Lung (tissue), 12 donors: ENCODE results near the gene IGHMBP2. TPM values are rescaled to one million over a fixed set of nuclear protein-coding genes. Genes with fewer than 3 reads are reported as not detected.

Source experiments
- ATAC-seq: fragments of 200-7000 bp; cut with Tn5 transposase; one replicate; pipeline ENCODE4 v1.9.1; 2020; ENCODE audit warnings: moderate number of reproducible peaks; ENCODE audit not compliant: insufficient read depth, low FRiP score
- DNase-seq, 3 donors: peaks; one replicate each; pipeline ENCODE4 v3.0.0-alpha.2; 2013 to 2017
- H3K27ac ChIP-seq, 2 donors: one replicate each; pipeline ENCODE4 v1.5.1; 2013; ENCODE audit warnings: mild to moderate bottlenecking in 2 of 2, moderate library complexity in 2 of 2, control low read depth in 1 of 2, inconsistent platforms in 1 of 2, low read depth in 1 of 2, low read length in 1 of 2
- H3K27me3 ChIP-seq, 3 donors: one replicate each; pipeline ENCODE4 v1.5.1; 2013; ENCODE audit warnings: low read length in 2 of 3; ENCODE audit not compliant: control insufficient read depth in 3 of 3, insufficient read depth in 3 of 3
- H3K36me3 ChIP-seq, 4 donors: one replicate each; pipeline ENCODE4 v1.5.1; 2013; ENCODE audit warnings: low read length in 4 of 4, mild to moderate bottlenecking in 1 of 4, moderate library complexity in 1 of 4; ENCODE audit not compliant: control insufficient read depth in 4 of 4, insufficient read depth in 4 of 4
- H3K4me1 ChIP-seq, 5 donors: one replicate each; pipeline ENCODE4 v1.5.1; 2013; ENCODE audit warnings: low read length in 5 of 5, mild to moderate bottlenecking in 2 of 5, moderate library complexity in 1 of 5; ENCODE audit not compliant: control insufficient read depth in 5 of 5, insufficient read depth in 5 of 5
- H3K4me3 ChIP-seq: one replicate; pipeline ENCODE4 v1.5.1; 2013; ENCODE audit warnings: mild to moderate bottlenecking, control low read depth, moderate library complexity
- H3K9ac ChIP-seq, 2 donors: one replicate each; pipeline ENCODE4 v1.5.1; 2013; ENCODE audit warnings: low read length in 2 of 2, control low read depth in 1 of 2; ENCODE audit not compliant: insufficient read depth in 1 of 2
- H3K9me3 ChIP-seq, 4 donors: one replicate each; pipeline ENCODE4 v1.5.1; 2013; ENCODE audit warnings: low read length in 3 of 4, mild to moderate bottlenecking in 1 of 4, moderate library complexity in 1 of 4; ENCODE audit not compliant: control insufficient read depth in 4 of 4, insufficient read depth in 3 of 4
- WGBS, 2 donors: extraction: QIAGEN DNeasy Blood & Tissue Kit; methylation state at CpG; one replicate each; pipeline ENCODE4 v1.1.7; 2013; 5-methylcytosine and 5-hydroxymethylcytosine counted together
- polyA plus RNA-seq, 2 donors: library from polyadenylated mRNA; stranded (reverse); fragments of 200-250 nt; gene quantifications; one replicate each; pipeline ENCODE4 v1.2.1, GENCODE V29; 2013
- total RNA-seq, 2 donors: library from RNA; depleted of rRNA in 1 of 2; stranded (reverse); fragments of >200 nt in 1 of 2; gene quantifications; one replicate each; pipeline ENCODE4 v1.2.1, GENCODE V29; 2014 to 2021
- TF ChIP-seq, protein P1 (sequence below): IDR thresholded peaks from 2 replicates; pipeline ENCODE4 v1.5.1; 2012; ENCODE audit warnings: mild to moderate bottlenecking; ENCODE audit errors: control extremely low read depth, extremely low read depth
- donor health status: control.
- donor health status: control.
- donor health status: Bipolar disorder and iron deficiency.
- donor health status: healthy.
- donor health status: DM: yes; HTN: yes; CAD: no.

IGHMBP2 gene
- total and polyA plus RNA-seq, 4 donors, result 12.4 to 21.0 (median 17.6) TPM

DNA sequence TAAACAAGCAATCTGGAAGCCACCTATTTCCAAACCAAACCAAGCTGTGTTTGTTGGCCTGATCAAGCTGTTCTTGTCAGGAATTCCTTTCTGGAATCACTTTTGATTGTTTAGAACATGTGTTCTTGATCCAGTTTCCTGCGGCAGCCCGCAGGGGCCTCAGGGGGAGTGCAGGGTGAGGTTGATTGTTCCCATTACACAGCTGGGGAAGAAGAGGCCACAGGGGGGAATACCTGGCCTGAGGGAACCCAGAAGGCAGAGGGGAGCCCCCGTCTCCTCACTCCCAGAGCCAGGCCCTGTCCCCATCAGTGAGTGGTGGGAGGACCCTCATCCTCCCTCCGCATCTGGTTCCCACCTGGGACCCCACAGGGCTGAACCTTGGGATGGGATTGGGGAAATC lies 72.9 kb downstream of the IGHMBP2 start:
- no peak for DNase-seq
- Histone ChIP-seq H3K27ac (no peak overlapping the region), H3K4me3 (no peak overlapping the region), H3K27me3 (no peaks in the 10 kb centered on the region), H3K9me3 (no peaks in the 10 kb centered on the region), H3K4me1 (no peaks in the 10 kb centered on the region), H3K36me3 (no peaks in the 10 kb centered on the region), H3K9ac (no peak overlapping the region)
- ATAC-seq, result no peak
- WGBS, 2 donors, result 73 to 80% methylated on average over 4 of the region's 4 CpGs
- TF ChIP-seq, protein P1, sequence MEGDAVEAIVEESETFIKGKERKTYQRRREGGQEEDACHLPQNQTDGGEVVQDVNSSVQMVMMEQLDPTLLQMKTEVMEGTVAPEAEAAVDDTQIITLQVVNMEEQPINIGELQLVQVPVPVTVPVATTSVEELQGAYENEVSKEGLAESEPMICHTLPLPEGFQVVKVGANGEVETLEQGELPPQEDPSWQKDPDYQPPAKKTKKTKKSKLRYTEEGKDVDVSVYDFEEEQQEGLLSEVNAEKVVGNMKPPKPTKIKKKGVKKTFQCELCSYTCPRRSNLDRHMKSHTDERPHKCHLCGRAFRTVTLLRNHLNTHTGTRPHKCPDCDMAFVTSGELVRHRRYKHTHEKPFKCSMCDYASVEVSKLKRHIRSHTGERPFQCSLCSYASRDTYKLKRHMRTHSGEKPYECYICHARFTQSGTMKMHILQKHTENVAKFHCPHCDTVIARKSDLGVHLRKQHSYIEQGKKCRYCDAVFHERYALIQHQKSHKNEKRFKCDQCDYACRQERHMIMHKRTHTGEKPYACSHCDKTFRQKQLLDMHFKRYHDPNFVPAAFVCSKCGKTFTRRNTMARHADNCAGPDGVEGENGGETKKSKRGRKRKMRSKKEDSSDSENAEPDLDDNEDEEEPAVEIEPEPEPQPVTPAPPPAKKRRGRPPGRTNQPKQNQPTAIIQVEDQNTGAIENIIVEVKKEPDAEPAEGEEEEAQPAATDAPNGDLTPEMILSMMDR, result no peak

DNA sequence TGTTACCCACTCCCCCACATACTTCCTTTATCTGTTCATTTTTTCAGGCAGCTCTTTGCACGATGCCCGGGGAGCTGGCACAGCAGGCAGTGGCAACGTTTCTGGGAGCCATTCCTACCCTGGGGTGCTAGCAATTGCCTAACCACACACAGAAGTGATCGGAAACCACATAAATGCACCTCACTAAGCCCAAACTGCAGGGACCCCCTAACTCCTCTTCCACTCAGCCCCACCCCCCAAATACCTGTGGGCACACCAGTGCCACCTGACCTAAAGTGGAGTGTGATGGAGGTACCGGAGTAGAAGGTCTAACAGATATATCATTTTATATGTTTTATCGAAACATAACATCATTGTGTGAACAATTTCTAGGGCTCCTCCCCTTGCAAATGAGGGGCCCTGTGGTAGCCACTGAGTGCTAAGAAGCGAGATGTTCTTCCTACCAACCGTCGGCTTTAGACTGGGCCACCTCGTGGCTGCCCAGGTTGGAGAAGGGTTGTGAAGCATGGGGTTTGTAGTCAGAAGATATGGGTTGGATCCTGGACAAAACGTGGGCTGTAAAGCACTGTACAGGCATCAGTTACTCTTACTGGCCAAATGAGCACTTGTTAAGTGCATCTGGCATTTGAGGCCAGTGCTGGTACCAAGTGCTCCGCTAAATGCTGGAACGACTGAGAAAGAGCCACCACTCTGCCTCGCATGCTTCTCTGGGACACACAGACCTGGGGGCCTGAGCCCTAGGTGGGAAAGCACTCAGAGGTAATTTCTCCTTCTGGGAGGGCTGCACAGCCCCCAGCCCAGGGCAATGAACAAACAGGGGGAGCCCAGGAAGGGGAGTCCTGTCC lies 74.3 kb downstream of the IGHMBP2 start:
- Histone ChIP-seq H3K27ac (no peak overlapping the region), H3K4me1 (no peaks in the 10 kb centered on the region), H3K27me3 (no peaks in the 10 kb centered on the region), H3K9me3 (no peaks in the 10 kb centered on the region), H3K9ac (no peak overlapping the region), H3K36me3 (no peaks in the 10 kb centered on the region), H3K4me3 (no peak overlapping the region)
- ATAC-seq (no peak), DNase-seq (no peak)
- TF ChIP-seq, protein P1, result no peak
- WGBS, 2 donors, result 73 to 76% methylated on average over 14 of the region's 14 CpGs

DNA sequence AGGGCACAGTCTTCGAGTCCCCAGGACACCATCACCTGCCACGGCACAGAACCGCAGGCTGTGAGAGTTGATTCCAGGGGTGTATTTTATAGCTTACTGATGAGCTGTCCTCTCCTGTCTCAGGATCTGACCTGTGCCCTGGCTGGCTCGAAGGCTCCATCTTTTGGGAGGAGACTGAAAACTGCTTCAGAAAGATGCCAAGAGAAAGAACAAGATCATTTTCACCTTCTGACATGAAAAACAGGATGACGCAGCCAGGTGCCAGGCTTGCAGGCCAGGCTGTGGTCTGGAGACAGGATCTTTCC lies 74.9 kb downstream of the IGHMBP2 start:
- DNase-seq, result no peak
- H3K9ac ChIP-seq, result no peak overlapping the region

More for the DNA sequence above, 74.9 kb downstream of the IGHMBP2 start:
- Histone ChIP-seq H3K36me3 (no peaks in the 10 kb centered on the region), H3K4me1 (no peaks in the 10 kb centered on the region), H3K27ac (no peak overlapping the region), H3K4me3 (no peak overlapping the region), H3K27me3 (no peaks in the 10 kb centered on the region), H3K9me3 (no peaks in the 10 kb centered on the region)
- ATAC-seq, result no peak
- 67 to 69% methylated on average over 5 of the region's 5 CpGs for WGBS, 2 donors
- TF ChIP-seq, protein P1, result no peak
